ENCODE results near the gene SPIC.
"Not testable (repeated sequence)": the region's sequence is repeated elsewhere in the genome, so short reads cannot be mapped to it uniquely, and the experiment has no call there.

DNA sequence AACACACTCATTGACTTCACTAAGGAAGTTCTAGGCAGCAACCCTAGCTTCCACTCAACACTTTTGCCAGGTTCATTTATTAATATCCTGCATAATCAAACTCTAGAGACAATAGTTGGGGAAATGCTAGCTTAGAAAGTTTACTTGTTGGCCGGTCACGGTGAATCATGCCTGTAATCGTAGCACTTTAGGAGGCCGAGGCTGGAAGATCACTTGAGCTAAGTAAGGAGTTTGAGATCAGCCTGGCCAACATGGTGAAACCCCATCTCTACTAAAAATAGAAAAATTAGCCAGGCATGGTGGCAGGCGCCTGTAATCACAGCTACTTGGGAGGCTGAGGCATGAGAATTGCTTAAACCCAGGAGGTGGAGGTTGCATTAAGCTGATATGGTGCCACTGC, 3.3 kb upstream of the SPIC start:
- TF ChIP-seq POLR2A (IDR thresholded peaks at IDR 0.05) = not testable (repeated sequence)
- TF ChIP-seq, protein P1, sequence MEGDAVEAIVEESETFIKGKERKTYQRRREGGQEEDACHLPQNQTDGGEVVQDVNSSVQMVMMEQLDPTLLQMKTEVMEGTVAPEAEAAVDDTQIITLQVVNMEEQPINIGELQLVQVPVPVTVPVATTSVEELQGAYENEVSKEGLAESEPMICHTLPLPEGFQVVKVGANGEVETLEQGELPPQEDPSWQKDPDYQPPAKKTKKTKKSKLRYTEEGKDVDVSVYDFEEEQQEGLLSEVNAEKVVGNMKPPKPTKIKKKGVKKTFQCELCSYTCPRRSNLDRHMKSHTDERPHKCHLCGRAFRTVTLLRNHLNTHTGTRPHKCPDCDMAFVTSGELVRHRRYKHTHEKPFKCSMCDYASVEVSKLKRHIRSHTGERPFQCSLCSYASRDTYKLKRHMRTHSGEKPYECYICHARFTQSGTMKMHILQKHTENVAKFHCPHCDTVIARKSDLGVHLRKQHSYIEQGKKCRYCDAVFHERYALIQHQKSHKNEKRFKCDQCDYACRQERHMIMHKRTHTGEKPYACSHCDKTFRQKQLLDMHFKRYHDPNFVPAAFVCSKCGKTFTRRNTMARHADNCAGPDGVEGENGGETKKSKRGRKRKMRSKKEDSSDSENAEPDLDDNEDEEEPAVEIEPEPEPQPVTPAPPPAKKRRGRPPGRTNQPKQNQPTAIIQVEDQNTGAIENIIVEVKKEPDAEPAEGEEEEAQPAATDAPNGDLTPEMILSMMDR (IDR thresholded peaks at IDR 0.05) = not testable (repeated sequence)

Data from esophagus squamous epithelium (tissue), 4 donors.